Measurements from ENCODE around the gene OPCML. TPM values are rescaled to one million over a fixed set of nuclear protein-coding genes. Genes with fewer than 3 reads are reported as not detected.

Gene OPCML
- polyA plus RNA-seq, 1 donor (not counting 4 experiments of a cell fraction or from before 2014, with no cell fraction given): 0.04 TPM

- DNase-seq (ENCODE audit: low read depth, low spot score) (no peak), FAIRE-seq (no peak)
- Histone ChIP-seq H3K36me3 (ENCODE audit: control insufficient read depth in 2 of 2, extremely low read depth in 1 of 2, insufficient read depth in 2 of 2, low read length in 2 of 2) (no peaks in the 10 kb centered on the region), H3K27ac (ENCODE audit: control insufficient read depth, insufficient read depth, low read length) (no peak overlapping the region), H2AFZ (ENCODE audit: control insufficient read depth, low read length) (no peak overlapping the region), H3K4me3 (ENCODE audit: control insufficient read depth in 2 of 3, extremely low read depth in 1 of 3, insufficient read depth in 2 of 3, low read depth in 1 of 3, low read length in 3 of 3) (no peak overlapping the region), H3K9ac (ENCODE audit: control insufficient read depth, extremely low read depth, insufficient read depth, low read length) (no peak overlapping the region), H3K79me2 (ENCODE audit: control insufficient read depth, insufficient read depth, low read length) (no peaks in the 10 kb centered on the region), H4K20me1 (ENCODE audit: control insufficient read depth, extremely low read depth, insufficient read depth, low read length) (no peaks in the 10 kb centered on the region), H3K9me3 (ENCODE audit: control insufficient read depth, low read depth, low read length) (no peaks in the 10 kb centered on the region), H3K4me2 (ENCODE audit: control insufficient read depth, extremely low read depth, insufficient read depth, low read depth, low read length) (no peak overlapping the region), H3K9me1 (ENCODE audit: control insufficient read depth, extremely low read depth, insufficient read depth, low read length) (no peaks in the 10 kb centered on the region), H3K27me3 (ENCODE audit: control insufficient read depth, extremely low read depth, insufficient read depth, low read length) (no peaks in the 10 kb centered on the region), H3K4me1 (ENCODE audit: control insufficient read depth, extremely low read depth, insufficient read depth, low read length) (no peaks in the 10 kb centered on the region)
- no peak for TF ChIP-seq EZH2 (IDR thresholded peaks at IDR 0.05; ENCODE audit: low read length)
- TF ChIP-seq CTCF (optimal IDR thresholded peaks at IDR 0.05 in 1 of 3, IDR thresholded peaks at IDR 0.05 in 1 of 3, conservative IDR thresholded peaks at IDR 0.05 in 1 of 3; ENCODE audit: extremely low read depth in 1 of 3, insufficient read depth in 2 of 3, low read length in 3 of 3): no peak
- dilution Hi-C loops (cut with MboI; ENCODE audit: extremely low pct_ligation_motif_present, low sequenced_read_pairs): no loop called here
Measured at GRCh38 chr11:132643239-132643638, 889.1 kb downstream of the OPCML start.

GRCh38 chr11:132640952-132641351 lies 891.3 kb downstream of the OPCML start:
- no peaks in the 10 kb centered on the region for H3K9me3 ChIP-seq (ENCODE audit: control insufficient read depth, low read depth, low read length)
- no peaks in the 10 kb centered on the region for H3K27me3 ChIP-seq (ENCODE audit: control insufficient read depth, extremely low read depth, insufficient read depth, low read length)
- no peaks in the 10 kb centered on the region for H3K36me3 ChIP-seq (ENCODE audit: control insufficient read depth in 2 of 2, extremely low read depth in 1 of 2, insufficient read depth in 2 of 2, low read length in 2 of 2)
- no peak overlapping the region for H3K4me3 ChIP-seq (ENCODE audit: control insufficient read depth in 2 of 3, extremely low read depth in 1 of 3, insufficient read depth in 2 of 3, low read depth in 1 of 3, low read length in 3 of 3)
- no peaks in the 10 kb centered on the region for H3K4me1 ChIP-seq (ENCODE audit: control insufficient read depth, extremely low read depth, insufficient read depth, low read length)
- H2AFZ ChIP-seq (ENCODE audit: control insufficient read depth, low read length): no peak overlapping the region
- no peaks in the 10 kb centered on the region for H3K9me1 ChIP-seq (ENCODE audit: control insufficient read depth, extremely low read depth, insufficient read depth, low read length)
- TF ChIP-seq EZH2 (IDR thresholded peaks at IDR 0.05; ENCODE audit: low read length) (no peak), CTCF (optimal IDR thresholded peaks at IDR 0.05 in 1 of 3, IDR thresholded peaks at IDR 0.05 in 1 of 3, conservative IDR thresholded peaks at IDR 0.05 in 1 of 3; ENCODE audit: extremely low read depth in 1 of 3, insufficient read depth in 2 of 3, low read length in 3 of 3) (no peak)
- no peaks in the 10 kb centered on the region for H3K79me2 ChIP-seq (ENCODE audit: control insufficient read depth, insufficient read depth, low read length)
- no peak overlapping the region for H3K4me2 ChIP-seq (ENCODE audit: control insufficient read depth, extremely low read depth, insufficient read depth, low read depth, low read length)
- H3K27ac ChIP-seq (ENCODE audit: control insufficient read depth, insufficient read depth, low read length): no peak overlapping the region
- H4K20me1 ChIP-seq (ENCODE audit: control insufficient read depth, extremely low read depth, insufficient read depth, low read length): no peaks in the 10 kb centered on the region
- dilution Hi-C loops (cut with MboI; ENCODE audit: extremely low pct_ligation_motif_present, low sequenced_read_pairs): no loop called here
- H3K9ac ChIP-seq (ENCODE audit: control insufficient read depth, extremely low read depth, insufficient read depth, low read length): no peak overlapping the region
- FAIRE-seq (no peak), DNase-seq (ENCODE audit: low read depth, low spot score) (no peak)

All from keratinocyte (primary cell).